Measurements from ENCODE around the gene ANKS1A.

Gene ANKS1A

DNA sequence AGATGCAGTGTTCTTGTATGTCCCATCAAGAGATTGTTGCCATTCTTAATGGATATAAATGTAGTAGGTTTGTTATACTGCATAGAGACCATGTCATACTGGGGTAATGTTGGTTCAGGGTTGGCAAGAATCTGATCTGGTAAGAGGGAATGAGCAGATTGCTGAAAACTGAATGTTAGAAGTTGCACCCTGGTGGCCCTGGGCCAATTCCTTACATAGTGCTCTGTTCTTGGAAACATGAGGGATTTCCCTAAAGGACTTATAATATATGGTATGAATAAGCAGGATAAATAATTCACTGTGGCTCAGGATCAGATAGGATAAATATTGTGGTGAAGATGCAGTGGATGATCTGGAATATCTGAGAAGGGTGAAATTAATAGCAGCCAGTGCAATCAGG, 70.2 kb downstream of the ANKS1A start:
- DNase-seq: no peak

DNA sequence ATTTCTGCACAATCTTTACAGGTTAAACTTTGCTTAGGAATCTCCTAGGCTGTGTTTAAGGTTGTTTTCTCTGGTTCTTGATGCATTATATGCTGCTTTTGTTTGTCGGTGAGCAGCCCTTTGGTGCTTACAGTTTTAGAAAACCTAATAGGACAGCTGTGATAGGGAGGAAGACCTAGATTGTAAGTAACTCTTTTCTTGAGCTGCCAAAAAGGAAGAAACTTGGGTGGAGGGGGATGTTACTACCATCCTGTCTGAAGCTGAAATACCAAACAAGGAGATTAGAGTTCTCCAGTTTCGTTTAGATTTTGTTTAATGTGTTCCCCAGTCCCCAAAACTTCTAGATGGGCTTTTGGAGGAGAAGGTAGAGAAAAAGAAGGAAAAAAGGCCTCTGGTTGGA, 72.0 kb downstream of the ANKS1A start:
- DNase-seq: no peak

DNA sequence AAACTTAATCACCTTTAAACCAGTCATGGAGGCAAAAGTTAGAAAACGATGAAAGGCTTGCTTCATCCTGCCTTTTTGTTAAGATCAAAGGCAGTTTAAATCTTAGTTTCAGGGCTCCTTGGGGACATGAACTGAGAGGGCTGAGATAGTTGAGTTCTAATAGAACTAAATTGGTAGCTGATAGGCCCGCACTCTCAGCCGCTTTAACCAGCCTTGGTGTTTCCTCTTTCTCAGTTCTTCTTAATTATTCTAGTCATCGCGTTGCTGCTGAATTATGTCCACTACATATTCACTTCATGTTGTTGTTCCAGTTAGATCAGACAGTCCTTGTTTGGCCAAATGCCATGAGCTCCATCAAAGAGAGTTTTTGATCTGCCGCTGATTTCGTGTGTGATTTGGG, 72.5 kb downstream of the ANKS1A start:
- DNase-seq: no peak

DNA sequence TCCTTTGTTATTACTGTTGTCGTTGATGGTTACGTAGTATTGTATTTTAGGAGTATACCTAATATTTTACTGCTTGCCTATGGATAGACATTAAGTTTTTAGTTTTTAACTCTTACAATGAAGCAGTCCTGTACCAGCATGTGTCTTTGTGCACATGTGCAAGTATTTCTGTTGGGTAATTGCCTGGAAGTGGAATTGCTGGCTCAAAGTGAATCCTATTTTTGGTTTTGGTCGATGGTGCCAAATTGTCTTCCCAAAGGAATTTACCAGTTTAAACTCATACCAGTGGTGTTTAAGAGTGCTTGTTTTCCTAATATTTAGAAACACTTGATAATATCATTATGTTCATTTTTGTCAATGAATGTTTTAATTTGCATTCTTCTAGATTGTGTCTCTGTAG, 75.5 kb downstream of the ANKS1A start:
- DNase-seq: peak; percentile 46

DNA sequence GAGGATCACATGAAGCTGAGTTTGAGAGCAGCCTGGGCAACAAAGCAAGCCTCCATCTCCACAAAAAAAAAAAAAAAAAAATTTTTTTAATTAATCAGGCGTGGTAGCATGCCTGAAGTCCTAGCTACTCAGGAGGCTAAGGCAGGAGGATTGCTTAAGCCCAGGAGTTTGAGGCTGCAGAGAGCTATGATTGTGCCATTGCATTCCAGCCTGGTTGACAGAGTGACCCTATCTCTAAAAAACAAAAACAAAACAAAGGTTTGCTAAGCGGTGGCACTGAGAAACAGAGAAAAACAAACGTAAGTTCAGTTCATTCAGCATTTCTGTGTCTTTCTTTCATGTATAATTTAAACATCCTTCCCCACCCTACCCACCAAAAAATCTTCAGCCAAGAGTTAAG, 78.4 kb downstream of the ANKS1A start:
- DNase-seq: no peak

DNA sequence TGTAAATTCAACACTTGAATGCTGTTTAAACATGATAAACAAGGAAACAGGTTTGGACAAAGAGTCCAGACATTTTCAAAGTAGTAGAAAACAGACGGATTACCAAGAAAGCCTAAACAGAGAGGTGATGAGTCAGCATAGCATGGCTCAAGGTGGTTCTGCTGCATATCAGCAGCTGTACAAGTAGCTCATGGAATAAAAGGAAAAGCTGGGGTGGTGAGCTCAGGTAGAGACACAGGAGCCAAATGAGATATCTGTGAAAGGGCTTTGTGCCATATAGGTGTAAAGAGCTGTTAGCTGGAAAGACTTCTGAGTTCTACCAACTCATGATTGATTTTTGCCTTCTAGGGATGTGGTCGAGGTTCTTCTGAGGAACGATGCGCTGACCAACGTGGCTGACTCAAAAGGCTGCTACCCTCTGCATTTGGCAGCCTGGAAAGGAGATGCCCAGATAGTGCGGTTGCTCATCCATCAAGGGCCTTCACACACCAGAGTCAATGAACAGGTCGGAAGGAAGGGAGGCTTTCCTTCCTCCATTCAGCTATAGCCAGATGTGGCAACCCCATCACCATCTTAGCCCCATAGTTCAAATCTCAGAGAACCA, 80.7 kb downstream of the ANKS1A start:
- peak; percentile 18 for DNase-seq

DNA sequence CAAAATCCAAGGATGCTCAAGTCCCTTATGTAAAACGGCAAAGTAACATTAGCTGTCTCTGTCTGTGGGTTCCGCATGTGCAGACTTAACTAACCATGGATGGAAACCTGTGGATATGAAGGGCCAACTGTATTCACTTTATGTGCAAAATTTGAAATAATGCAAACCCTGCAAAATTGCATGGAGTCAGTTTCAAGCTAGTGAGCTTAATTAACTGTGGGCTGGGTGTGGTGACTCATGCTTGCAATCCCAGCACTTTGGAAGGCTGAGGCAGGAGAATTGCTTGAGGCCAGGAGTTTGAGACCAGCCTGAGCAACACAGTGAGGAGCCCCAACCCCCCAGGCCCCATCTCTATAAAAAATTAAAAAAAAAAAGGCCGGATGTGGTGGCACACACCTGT, 81.4 kb downstream of the ANKS1A start:
- DNase-seq: peak; percentile 45

DNA sequence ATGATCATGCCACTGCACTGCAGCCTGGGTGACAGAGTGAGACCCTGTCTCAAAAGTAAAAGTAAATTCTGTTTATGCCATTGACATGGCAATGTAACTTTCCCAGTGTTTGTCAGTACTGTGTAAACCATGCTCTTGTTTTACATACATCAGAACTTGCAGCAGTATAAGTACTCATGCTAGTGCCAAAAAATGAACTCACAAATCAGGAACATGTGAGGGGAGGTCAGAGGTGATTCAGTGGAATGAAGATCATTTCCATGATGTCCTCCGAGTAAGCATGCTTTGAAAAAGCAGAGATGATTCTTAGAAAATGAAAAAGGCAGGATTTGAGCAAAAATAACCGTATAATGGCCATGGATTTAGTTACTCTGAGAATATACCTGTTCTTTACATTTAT, 81.9 kb downstream of the ANKS1A start:
- DNase-seq: peak; percentile 83

DNA sequence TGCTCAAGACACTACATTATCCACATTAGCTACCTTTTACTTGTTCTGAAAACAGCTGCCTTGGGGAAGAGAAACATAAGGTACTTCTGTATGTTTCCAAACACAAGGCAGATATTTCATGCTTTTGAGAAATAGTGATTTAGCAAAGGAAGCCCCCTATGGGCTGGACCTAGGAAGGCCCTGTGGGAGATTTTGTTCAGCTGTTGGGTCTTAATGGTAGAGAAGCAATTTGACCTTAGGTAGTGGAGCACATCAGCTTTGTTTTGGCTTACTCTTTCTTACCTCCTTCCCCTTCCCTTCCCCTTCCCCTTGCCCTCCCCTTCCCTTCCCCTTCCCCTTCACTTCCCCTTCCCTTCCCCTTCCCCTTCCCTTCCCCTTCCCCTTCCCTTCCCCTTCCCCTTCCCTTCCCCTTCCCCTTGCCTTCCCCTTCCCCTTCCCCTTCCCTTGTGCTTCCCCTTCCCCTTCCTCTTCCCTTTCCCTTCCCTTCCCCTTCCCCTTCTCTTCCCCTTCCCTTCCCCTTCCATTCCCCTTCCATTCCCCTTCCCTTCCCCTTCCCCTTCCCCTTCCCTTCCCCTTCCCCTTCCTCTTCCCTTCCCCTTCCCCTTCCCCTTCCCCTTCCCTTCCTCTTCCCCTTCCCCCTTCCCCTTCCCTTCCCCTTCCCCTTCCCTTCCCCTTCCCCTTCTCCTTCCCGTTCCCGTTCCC, 84.6 kb downstream of the ANKS1A start:
- no peak for DNase-seq

DNA sequence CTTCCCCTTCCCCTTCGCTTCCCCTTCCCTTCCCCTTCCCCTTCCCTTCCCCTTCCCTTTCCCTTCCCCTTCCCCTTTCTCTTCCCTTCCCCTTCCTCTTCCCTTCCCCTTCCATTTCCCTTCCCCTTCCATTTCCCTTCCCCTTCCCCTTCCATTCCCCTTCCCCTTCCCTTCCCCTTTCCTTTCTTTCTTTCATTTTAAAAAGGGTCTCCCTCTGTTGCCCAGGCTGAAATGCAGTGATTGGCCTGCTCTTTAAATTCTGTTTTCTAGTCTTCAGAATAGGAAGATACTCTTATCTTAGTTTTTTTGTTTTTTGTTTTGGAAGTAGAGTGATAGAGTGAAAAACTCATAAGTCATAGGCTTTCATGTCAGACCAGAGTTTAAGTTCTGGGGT, 85.2 kb downstream of the ANKS1A start:
- DNase-seq: no peak

DNA sequence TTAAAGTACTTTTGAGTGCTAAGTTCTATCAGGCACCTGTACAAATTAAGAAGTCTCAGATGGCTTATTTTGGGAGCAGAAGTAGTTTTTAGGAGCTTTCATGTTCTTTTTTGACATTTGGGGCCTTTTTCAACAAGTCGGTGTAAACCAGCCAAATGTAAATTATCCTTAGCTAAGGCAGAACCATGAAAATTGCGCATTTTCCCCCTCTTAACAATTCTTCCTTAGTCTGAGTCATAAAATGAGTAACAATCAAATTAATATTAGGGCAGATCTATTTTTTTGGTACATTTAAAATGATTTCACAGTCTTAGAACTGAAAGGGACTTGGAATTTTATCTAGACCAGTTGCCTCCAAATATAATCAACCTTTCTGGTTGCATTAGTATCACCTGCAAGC, 87.2 kb downstream of the ANKS1A start:
- DNase-seq: no peak

DNA sequence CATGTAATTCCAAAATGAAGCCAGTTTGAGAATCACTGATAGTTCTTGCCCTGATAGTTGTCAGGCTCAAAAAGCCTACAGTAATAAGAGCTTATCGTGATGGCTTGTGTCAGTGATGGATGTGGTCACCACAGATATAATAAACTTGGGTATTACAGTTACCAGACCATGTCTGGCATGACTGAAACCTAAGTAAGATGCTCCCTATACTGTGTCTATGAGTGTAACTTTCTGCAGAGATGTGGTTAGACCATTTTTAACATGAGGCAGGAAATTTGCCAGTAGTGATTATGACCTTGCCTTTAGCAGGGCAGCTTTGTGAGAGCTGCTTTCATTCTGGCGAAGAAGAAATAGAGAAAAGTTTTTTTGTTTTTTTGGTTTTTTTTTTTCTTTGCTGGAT, 90.2 kb downstream of the ANKS1A start:
- no peak for DNase-seq

DNA sequence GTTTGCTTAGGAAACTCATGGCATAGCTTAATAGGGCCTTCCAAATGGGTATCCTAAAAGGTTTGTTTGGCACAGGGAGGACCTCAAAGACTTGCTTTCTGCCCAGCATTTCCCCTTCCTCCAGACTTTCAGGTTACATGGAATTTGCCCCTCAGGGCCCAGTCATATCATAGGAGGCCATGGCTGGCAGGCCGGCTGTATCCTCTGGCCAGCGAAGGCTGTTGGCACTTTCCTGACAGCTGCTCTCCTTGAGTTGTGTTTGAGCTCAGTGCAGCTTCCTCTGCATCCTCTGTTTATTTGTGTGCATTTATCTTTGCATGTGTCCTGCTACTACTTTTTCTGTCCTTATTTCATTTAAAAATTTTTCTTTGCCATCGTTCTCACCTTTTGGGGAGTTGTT, 90.9 kb downstream of the ANKS1A start:
- no peak for DNase-seq

DNA sequence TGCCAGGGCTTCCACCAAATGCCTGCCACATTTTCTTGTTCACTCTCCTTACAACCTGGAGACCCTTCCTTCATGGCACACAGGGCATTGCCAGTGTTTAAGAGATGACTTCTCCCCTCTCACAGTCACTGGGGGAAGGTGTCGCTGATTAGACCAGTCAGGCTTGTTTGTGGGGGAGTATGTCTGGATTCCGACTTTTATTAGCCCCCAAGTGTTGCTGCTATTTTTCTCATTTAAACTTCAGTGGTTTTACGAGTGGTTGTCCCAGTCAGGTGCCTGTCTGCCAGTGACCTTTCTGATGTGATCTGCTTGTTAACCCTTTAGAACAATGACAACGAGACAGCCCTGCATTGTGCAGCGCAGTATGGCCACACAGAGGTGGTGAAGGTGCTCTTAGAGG, 92.3 kb downstream of the ANKS1A start:
- DNase-seq: no peak

DNA sequence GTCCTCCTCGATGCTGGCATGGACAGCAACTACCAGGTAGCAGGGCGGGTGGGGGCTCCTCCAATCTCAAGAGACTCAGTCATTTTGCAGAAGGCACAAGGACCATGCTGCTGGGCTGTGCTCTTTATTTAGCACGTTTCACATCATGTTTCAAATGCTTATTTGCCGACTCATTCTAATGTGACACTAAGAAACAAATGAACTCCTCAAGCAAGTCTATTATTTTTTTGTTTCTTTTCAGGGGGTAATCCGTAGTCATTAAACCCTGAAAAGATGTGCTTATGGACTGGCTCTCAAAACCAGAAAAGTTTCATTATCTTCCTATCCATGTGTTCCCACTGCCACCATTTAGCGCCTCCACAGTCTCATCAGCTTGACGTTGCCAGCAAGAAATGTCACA, 92.9 kb downstream of the ANKS1A start:
- peak; percentile 49 for DNase-seq

DNA sequence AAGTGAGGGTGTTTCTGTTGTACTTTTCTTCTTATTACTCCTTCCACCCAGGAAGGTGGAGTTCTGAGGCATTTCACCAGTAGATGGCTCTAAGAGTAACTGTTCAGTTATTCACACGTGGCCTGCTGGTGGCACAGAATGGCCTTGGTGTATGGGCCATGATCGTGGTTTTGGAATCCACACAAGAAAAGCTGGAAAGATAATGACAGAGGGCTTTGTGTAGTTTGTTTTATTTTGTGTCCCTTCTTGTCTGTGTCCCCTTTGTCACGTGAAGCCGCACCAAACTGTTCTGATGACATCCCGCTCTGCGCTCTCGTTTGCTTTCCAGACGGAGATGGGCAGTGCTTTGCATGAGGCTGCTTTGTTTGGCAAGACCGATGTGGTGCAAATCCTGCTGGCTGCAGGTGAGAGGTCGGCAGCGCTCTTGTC, 93.4 kb downstream of the ANKS1A start:
- peak; percentile 36 for DNase-seq

DNA sequence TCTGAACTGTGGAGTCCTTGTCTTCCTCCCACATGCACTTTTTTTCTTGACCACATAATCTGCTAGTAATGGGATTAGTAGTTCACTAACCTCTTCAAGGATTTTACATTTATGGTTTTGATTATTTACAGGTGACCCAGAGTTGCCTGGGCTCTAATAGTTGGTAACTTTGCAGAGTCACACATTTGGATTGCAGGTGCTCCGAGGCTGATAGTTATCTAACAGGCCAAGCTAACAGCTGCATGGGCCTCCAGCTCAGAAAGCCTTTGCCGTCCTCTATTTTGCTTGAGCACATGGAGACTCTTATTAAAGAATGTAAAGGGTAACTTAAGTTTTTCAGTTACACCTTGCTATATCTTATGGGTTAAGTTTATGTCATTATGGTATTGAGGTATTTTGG, 95.4 kb downstream of the ANKS1A start:
- DNase-seq: no peak

DNA sequence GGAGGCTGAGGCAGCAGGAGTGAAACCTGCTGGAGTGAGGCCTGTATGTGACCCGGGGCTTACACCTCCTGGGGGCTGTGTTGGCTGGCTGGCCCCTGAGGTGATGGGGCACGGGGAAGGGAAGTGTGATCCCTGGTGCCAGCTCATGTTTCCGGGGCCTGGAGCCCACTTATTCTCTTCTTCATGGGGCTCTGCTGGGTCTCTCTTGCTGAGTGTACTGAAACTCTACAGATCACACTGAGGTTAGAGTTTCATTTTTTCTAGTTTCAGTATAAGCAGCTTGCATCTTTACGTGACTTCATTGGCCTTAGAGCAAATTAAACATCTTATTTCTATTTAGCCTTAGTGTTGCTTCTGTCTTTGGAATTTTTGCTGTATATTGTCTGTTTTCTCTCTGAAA, 96.2 kb downstream of the ANKS1A start:
- no peak for DNase-seq

DNA sequence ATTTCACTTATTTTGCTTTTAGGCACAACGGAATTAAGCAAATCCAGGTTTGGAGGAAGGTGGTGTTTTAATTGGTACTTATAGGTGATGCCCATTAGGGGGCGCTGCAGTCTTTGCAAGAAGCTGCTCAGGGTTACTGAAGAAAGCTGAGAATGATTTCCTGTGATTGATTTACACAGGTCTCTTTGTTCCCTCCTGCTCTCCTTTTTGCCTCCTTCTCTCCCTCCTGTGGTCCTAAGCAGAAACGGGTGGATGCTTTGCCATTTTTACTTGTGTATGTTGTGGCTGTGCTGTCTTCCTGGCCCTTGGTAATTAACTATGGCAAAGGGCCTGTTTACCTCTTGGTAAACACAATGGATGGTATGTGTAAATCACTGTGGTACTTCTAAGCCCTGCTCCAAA, 97.8 kb downstream of the ANKS1A start:
- peak; percentile 81 for DNase-seq

DNA sequence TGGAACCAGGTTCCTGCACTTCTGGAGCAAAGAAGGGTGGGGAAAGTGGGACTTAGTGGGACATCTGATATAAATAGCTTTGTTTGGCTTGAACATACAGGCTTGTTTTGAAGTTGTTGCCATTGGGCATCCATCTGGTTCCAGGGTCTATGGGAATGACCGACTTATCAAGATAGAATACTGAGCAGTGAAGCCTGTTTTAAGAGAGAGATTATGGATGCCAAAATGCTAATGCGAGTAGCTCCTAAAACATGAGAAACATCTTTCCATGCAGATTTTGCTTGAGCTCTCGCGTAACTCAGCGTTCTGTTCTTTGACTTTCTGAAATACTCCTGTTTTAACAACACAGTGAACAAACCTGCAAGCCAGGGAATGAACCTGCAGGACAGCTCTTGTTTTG, 98.5 kb downstream of the ANKS1A start:
- DNase-seq: no peak

DNA sequence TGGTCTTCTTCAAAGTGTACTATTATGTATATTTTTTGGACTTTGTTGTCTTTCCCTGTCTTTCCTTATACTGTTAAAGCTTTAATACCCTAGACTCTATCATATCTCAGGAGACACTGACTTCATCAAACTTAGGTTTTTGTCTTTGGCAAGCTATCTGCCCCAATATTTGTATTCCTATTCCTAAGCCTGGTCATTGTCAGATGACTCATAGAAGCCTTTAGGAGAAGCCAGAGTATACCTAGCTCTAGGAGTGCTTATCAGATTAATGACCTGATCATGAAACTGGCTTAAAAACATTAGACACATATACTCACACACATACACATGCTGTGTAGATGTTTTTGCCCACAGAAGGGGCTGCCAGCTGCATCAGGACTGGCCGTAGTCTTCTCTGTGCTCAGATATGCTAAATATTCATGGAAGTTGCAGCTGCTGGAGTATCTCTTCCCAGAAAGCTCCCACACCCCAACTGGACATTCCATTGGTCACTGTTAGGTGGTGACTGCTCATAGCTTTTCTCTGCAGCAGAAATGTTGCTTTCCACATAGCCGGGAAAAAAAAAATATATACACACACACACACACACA, 102.0 kb downstream of the ANKS1A start:
- DNase-seq: peak; percentile 48

DNA sequence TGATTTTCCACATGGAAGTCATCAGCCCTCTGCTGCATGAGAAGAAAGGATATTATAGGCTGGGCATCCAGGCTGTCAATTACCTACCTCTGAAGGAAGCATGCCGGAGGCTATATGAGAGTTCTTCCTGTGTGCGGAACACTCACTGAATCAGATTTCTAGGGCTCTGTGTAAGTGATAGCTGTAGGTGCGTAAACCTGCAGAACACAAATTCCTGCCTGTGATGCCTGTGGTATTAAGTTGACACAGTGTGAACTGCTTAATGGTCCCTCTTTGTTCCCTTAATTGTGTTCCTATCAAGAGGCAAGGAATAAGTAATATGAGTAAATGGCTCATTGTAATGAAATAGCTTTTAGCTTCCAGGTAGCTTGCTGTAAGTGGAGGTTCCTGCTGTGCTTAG, 103.3 kb downstream of the ANKS1A start:
- no peak for DNase-seq

DNA sequence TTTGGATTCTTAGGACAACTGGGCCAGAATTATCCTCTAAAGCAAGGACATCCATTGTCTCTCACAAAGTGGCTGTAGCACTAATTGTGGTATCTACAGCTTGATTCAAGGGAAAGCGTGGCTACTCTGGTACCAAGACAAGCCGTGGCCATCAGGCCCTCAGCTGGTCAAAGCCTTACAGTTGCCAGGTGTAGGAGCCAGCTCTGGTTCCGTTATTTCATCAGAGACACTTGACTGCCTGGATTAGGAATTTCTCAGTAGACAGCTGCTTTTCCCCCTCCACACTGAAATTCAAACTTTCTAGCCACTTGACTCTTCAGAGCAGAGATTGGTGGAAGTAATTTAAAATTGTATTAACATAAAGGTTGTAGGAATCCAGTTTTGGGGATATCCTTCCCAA, 104.2 kb downstream of the ANKS1A start:
- DNase-seq: no peak

DNA sequence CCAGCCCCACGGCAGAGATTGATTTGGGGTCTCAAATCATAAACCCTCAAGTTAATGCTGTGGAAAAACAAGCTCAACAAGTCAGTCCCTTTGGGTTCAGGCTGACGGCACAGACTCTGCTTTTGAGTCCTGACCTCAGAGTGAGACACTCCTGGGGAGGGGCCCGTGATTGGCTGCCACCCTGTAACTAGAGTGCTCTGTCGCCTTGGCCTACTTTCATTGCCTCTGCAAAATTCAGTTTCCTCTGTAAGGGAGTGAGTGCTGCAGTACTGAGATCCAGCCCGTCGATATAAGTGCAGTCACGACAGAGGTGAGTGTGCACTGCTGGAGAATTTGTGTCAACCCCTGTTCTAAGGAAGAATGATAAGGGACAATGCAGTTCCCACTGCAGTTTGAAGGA, 105.6 kb downstream of the ANKS1A start:
- no peak for DNase-seq

All from fibroblast of skin of abdomen (primary cell).